DND-41 (cell line): ENCODE results near the gene LRRC31.

ENCODE experiments used
- ATAC-seq: fragments of 200-7000 bp; cut with Tn5 transposase; 3 replicates; pipeline ENCODE4 v1.9.1; 2021; ENCODE audit warnings: low read depth; ENCODE audit not compliant: insufficient read depth
- DNase-seq: peaks from one replicate; pipeline ENCODE4 v3.0.0-alpha.2; 2020
- H2AFZ ChIP-seq: 2 replicates; pipeline ENCODE4 v1.6.0; 2012; ENCODE audit warnings: low read depth, low read length
- H3K27ac ChIP-seq: 2 replicates; pipeline ENCODE4 v1.5.1; 2012; ENCODE audit warnings: low read length, inconsistent platforms
- H3K27me3 ChIP-seq: fragments of 200-600 bp; sonication (generic); 2 replicates; pipeline ENCODE4 v1.6.0; 2012; ENCODE audit warnings: low read length, mild to moderate bottlenecking, inconsistent platforms; ENCODE audit not compliant: insufficient read depth, poor library complexity
- H3K36me3 ChIP-seq: 2 replicates; pipeline ENCODE4 v1.5.1; 2012; ENCODE audit warnings: low read length, inconsistent platforms; ENCODE audit not compliant: insufficient read depth
- H3K4me1 ChIP-seq: 2 replicates; pipeline ENCODE4 v1.5.1; 2012; ENCODE audit warnings: mild to moderate bottlenecking, low read length; ENCODE audit not compliant: insufficient read depth
- H3K4me2 ChIP-seq: 2 replicates; pipeline ENCODE4 v1.6.0; 2012; ENCODE audit warnings: mild to moderate bottlenecking, moderate library complexity, low read length, inconsistent platforms; ENCODE audit not compliant: insufficient read depth
- H3K4me3 ChIP-seq, 2 experiments: fragments of 200-600 bp in 1 of 2; shearing (Covaris generic) in 1 of 2; 2 replicates each; pipeline ENCODE4 v1.5.1; 2012 to 2016; ENCODE audit warnings: inconsistent platforms in 2 of 2, low read length in 2 of 2, mild to moderate bottlenecking in 2 of 2, low read depth in 1 of 2, moderate library complexity in 1 of 2
- H3K79me2 ChIP-seq: 2 replicates; pipeline ENCODE4 v1.6.0; 2012; ENCODE audit warnings: low read length, inconsistent platforms; ENCODE audit not compliant: insufficient read depth
- H3K9ac ChIP-seq: 2 replicates; pipeline ENCODE4 v1.6.0; 2012; ENCODE audit warnings: low read depth, mild to moderate bottlenecking, inconsistent platforms, low read length, moderate library complexity
- H3K9me3 ChIP-seq: 2 replicates; pipeline ENCODE4 v1.5.1; 2012; ENCODE audit warnings: low read length, moderate library complexity, mild to moderate bottlenecking, inconsistent platforms; ENCODE audit not compliant: insufficient read depth, severe bottlenecking
- H4K20me1 ChIP-seq: 2 replicates; pipeline ENCODE4 v1.6.0; 2012; ENCODE audit warnings: low read length; ENCODE audit not compliant: insufficient read depth
- EZH2 ChIP-seq: IDR thresholded peaks from 3 replicates; pipeline ENCODE4 v1.6.1; 2012; ENCODE audit warnings: borderline replicate concordance, low read depth, mild to moderate bottlenecking, moderate library complexity, low read length, inconsistent platforms; ENCODE audit not compliant: severe bottlenecking
- TF ChIP-seq, protein P1 (sequence below): IDR thresholded peaks from 2 replicates; pipeline ENCODE4 v1.5.1; 2012; ENCODE audit warnings: borderline replicate concordance, low read length, moderate library complexity, mild to moderate bottlenecking; ENCODE audit not compliant: poor library complexity, severe bottlenecking; ENCODE audit errors: extremely low read depth

Gene LRRC31

DNA sequence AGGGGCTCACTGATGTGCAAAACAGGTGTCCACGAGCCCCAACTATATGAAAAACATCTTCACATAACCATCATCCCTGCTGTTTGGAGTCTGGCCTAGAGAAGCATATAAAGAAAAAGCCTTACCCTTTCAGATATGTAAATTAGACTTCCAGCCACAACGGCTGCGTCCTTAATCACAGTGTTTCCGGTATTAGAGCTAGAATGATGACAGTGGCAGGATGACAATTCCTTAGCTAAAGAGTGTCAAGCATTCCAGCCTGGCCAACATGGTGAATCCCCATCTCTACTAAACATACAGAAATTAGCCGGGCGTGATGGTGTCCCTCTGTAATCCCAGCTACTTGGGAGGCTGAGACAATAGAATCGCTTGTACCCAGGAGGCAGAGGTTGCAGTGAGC, 22.2 kb upstream of the LRRC31 start:
- Histone ChIP-seq H3K4me2 (no peak overlapping the region), H2AFZ (no peak overlapping the region), H4K20me1 (no peaks in the 10 kb centered on the region), H3K9ac (no peak overlapping the region), H3K27me3 (no peaks in the 10 kb centered on the region), H3K9me3 (no peaks in the 10 kb centered on the region), H3K4me1 (no peaks in the 10 kb centered on the region), H3K4me3 (no peak overlapping the region), H3K79me2 (no peaks in the 10 kb centered on the region), H3K27ac (no peak overlapping the region), H3K36me3 (no peaks in the 10 kb centered on the region)
- no peak for TF ChIP-seq EZH2
- TF ChIP-seq, protein P1, sequence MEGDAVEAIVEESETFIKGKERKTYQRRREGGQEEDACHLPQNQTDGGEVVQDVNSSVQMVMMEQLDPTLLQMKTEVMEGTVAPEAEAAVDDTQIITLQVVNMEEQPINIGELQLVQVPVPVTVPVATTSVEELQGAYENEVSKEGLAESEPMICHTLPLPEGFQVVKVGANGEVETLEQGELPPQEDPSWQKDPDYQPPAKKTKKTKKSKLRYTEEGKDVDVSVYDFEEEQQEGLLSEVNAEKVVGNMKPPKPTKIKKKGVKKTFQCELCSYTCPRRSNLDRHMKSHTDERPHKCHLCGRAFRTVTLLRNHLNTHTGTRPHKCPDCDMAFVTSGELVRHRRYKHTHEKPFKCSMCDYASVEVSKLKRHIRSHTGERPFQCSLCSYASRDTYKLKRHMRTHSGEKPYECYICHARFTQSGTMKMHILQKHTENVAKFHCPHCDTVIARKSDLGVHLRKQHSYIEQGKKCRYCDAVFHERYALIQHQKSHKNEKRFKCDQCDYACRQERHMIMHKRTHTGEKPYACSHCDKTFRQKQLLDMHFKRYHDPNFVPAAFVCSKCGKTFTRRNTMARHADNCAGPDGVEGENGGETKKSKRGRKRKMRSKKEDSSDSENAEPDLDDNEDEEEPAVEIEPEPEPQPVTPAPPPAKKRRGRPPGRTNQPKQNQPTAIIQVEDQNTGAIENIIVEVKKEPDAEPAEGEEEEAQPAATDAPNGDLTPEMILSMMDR: no peak
- ATAC-seq: no peak
- DNase-seq: no peak

DNA sequence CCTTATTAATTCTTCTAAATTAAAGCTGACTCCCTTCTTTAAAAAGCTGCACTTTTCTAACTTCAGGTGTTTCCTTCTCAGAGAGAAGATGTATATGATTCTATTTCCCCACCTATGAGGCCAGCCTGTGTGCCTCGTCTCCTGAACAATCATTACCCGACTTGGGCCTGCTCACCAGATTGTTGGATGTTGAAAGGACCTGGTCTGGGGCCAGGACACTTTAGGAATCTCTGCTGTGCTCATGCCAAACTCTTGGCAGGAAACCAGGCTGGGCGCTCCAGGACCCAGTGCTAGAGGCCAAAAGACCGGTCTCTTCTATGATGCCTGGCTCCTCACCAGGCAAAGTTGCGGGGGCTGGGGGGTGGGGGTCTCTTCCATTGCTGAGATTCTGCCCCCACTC, 16.9 kb upstream of the LRRC31 start:
- H3K79me2 ChIP-seq: no peaks in the 10 kb centered on the region

DNA sequence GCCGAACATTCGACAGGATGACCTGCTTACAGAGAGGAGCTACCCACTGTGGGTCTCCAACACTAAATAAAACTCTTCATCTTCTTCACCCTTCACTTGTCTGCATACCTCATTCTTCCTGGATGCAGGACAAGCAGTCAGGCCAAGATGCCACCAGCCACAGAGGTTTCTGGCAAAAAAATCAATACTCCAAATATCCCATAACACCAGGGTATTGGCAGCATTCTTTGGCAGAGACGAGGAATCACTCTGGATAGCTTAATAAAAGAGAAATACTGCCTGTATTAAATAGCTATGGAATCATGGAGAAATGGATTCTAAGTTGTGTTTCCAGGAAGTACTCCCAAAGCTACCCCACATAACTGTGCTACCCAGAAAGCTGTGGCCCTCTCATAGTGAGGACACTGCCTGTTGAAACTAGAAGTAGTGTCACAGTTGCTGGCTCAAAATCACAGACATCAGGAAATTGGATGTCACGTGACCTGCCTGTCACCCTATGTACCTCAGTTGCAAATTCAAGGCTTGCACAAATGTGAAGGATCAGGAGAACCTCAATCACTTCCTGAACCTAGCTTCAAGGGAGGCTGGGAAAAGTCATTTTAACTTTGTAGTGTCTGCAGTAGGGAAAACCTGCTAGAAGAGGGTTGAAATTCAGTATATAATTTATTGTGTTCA, 11.0 kb upstream of the LRRC31 start:
- no peak overlapping the region for H3K4me2 ChIP-seq
- DNase-seq (no peak), ATAC-seq (no peak)
- no peak overlapping the region for H3K9ac ChIP-seq
- no peaks in the 10 kb centered on the region for H3K27me3 ChIP-seq
- H3K9me3 ChIP-seq: no peaks in the 10 kb centered on the region
- no peak overlapping the region for H3K27ac ChIP-seq
- H3K36me3 ChIP-seq: no peaks in the 10 kb centered on the region
- no peak overlapping the region for H2AFZ ChIP-seq
- H4K20me1 ChIP-seq: no peaks in the 10 kb centered on the region
- TF ChIP-seq, protein P1: no peak
- TF ChIP-seq EZH2: no peak
- H3K79me2 ChIP-seq: no peaks in the 10 kb centered on the region
- H3K4me1 ChIP-seq: no peaks in the 10 kb centered on the region
- H3K4me3 ChIP-seq: no peak overlapping the region

More for the DNA sequence above, 16.9 kb upstream of the LRRC31 start:
- DNase-seq: no peak
- Histone ChIP-seq H3K36me3 (no peaks in the 10 kb centered on the region), H3K4me3 (no peak overlapping the region), H3K4me2 (no peak overlapping the region), H3K27ac (no peak overlapping the region), H3K27me3 (peaks cover 2% of the 10 kb centered on the region), H4K20me1 (no peaks in the 10 kb centered on the region), H3K9ac (no peak overlapping the region), H2AFZ (no peak overlapping the region), H3K9me3 (no peaks in the 10 kb centered on the region), H3K4me1 (no peaks in the 10 kb centered on the region)
- TF ChIP-seq EZH2: no peak
- TF ChIP-seq, protein P1: no peak
- no peak for ATAC-seq
